SKM-1 (cell line): ENCODE data around the gene TNFRSF1B.

Source experiments
- DNase-seq: peaks from one replicate; lab custom pipeline; 2025; ENCODE audit not compliant: unreplicated experiment; lab: John Stamatoyannopoulos, UW

The TNFRSF1B gene

DNA sequence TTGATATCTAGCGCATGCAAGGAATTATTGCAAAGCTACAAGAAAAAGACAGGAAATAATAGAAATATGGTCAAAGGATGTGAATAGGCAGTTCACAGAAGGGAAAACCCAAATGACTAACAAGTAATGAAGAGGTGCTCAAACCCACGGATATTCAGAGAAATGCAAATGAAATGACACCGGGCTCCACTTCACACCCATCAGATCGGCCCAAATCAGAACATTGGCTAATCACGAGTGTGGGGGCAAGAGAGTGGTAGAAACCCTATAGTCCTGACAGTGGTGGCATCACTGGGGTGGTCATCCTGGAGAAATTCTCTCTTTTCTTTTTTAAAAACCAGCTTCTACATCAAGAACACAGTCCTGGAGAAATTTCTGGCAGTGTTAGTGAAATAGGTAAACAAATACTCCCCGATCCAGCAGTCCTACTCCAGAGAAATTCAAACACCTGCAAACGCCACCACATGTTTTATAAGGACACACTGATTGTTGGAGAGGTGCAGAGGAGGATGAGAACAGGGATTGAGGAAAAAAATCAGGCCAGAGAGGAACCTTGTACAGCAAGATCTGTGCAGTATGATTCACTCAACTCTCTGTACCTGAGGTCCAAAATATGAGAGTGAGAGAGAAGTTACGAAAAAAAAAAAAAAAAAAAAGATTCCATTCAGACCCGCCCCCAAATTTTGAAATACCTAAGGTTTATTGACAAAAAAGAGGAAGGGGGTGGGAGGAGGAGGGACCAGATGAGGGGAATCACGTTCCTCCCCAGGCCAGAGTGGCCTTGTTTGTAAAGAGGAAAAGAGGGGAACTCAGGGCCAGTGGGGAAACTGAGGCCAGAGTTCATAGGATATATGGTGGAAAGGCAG, 9.2 kb upstream of the TNFRSF1B start:
- DNase-seq = peak; percentile 72

- no peak for DNase-seq
Observed at GRCh38 chr1:12158357-12159092, 8.3 kb upstream of the TNFRSF1B start.

DNA sequence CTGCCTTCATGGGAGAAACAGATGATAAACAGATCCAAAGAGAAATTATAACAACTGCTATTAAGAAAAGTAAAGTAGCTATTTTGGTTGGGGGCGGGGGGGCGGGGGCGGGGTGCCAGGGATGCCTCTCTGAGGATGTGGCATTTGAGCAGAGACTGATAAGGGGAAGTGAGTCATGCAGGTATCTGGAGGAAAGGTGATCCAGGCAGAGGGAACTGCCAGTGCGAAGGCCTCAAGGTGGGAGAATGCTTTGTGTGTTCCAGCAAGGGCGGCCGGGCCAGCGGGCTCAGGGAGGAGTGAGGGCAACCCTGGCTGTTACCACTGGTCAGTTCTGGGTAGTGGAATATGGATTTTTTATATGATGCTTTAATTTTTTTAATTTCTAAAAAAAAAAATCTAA, 7.0 kb upstream of the TNFRSF1B start:
- no peak for DNase-seq

DNA sequence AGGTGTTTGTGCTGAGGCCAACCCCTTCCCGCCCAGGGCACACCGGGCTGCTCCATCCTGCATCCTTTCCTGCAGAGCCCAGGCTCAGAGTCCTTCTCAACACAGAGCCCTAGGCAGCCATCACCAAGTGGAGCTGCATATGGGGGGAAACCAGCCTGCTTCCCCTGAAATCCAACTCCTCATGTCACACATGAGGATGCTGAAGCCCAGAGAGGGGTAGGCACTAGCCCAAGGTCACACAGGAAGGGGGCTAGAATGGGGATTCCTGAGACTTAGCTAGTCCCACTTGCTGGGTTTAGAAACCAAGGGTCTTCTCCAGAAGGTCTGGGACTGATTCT, 5.5 kb upstream of the TNFRSF1B start:
- no peak for DNase-seq

GRCh38 chr1:12161662-12162458, 4.9 kb upstream of the TNFRSF1B start:
- peak; percentile 97 for DNase-seq

DNA sequence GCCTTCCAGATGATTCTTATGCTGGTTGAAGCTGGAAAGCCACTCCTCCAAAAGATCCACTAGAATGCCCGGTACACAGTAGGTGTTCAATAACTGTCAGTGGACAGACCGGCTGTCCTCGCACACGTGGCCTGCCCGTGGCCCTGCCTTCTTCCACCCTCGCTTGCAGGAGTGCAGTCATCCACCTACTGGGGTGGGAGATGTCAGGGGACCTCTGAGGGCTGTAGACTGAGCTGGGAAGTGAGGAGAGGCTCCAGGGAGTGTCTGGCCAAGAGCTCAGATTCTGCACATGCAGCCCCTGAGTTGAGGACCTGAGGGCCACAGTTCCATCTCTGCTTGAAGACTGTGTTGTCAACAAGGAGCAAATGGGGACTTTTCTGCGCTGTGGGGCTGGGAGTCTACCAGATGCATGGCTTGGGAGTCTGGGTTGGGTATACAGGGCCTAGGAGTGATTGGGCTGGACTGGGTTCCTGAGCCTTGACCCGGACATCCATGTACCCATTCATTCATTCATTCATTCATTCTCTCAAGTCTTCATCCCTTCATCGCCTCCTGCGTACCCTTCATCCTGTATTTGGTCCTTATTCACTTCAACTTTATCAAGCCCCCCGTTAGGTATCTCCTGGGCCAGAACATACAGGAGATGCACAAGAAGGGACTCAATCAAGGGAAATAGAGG, 4.2 kb upstream of the TNFRSF1B start:
- DNase-seq = no peak

DNA sequence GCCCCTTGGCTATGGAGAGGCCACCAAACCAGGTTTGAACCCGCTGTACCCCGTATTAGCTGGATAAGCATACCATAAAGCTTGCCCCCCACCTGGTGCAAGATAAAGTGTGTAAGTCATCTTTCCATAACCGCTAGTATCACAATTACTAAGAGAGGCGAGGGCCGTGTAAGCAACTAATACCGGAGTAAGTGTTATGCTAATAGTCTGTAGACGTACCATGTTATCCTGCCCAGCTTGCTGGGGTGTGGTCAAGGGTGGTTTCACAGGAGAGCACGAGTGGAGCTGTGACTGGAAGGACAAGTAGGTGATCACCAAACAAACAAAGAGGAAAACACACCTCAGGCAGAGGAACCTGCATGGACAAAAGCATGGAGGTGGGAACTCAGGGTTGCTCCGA, 3.6 kb upstream of the TNFRSF1B start:
- no peak for DNase-seq

GRCh38 chr1:12164210-12164609, 2.6 kb upstream of the TNFRSF1B start:
- DNase-seq = no peak

DNA sequence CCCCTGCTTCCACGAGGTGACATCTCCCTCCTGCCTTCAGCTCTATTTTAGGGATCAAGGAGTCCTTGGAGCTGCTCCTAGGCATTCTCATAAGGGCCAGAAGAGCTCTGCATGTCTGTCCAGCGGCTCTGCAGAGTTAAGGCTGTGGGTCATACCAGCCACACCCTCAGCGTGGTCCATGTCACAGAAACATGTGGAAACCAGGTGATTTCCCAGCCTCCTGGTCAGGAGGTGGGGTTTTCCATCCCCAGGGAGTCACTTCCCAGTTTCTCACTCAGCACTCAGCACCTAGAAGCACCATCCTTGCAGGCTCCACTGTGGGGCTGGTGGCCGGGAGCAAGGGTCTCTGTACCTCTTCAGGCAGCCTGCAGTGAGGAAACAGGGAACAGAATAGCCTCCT, 1.4 kb upstream of the TNFRSF1B start:
- DNase-seq = no peak

DNA sequence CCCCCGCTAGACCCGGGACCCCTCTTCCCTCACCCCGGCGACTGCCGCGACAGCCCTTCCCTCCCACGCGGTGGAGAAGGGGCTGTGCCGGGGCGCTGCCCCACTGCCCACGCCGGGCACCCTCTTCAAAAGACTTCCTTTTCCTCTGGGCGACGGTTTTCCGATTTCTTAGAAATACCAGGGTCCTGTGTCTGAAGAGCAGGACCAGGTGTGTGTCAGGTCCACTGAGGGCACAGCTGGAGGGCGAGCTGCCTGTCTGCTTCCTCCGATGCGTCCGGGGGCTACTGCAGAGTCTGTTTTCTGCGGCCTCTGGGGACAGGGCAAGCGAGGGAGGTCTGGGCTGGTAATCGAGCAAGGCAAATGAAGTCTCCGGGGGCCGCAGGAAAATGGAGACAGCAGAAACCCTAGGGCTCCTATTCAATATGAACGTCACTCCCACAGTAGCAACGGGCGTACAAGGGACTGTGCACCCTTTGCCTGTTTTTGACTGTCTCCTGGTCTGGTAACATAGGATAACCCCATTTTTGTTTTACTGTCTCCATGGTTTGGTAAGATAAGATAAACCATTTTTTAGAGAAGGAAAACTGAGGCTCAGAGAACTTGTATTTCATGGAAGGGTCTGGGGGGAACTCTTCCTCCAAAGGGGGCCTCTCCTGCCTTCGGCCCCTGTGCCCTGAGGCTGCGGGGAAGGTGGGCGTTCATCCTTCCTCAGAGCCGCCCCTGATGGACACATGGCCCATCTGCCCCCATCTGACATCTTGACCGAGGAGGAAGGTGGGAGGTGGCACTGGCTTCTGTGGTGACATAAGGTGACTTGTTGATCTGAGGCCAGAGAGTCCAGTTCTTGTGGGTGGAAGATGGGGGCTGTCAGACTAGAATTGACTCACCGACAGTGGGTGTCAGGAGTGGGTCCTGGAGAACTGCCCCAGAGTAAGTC, 970 bp downstream of the TNFRSF1B start:
- no peak for DNase-seq

- DNase-seq = no peak
Observed at GRCh38 chr1:12168451-12169160, 1.8 kb downstream of the TNFRSF1B start.

DNA sequence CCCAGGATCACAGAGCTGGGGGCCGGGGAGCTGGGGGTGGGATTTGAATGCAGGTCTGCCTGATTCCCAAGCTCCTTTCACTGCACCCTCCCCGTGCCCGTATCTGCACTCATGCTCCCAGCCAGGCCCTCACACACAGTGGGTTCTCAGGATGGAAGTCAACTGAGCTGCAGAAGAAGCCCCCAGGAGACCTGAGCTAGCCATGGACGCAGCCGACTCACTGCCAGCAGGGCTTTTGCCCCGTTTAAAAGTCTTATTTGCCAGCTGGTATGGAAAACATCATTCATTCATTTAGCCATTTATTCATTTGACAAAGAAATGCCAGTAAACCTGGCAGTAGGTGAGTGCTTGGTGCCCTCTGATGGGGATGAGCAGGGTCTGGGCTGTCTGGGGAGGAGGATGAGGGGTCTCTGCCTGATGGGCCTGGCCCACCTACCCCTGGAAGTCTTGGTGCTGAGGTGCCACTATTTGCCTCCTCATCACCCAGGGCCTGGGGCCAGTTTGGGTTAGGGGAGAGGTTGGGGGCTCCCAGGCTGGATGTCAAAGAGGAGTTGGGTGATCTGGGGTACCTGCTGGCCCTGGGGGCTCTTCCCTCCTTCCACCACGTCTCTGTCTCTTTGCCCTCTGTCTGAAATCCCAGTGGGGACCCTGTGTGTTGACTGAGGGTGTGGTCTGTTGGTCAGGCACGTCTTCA, 2.8 kb downstream of the TNFRSF1B start:
- DNase-seq = no peak

DNA sequence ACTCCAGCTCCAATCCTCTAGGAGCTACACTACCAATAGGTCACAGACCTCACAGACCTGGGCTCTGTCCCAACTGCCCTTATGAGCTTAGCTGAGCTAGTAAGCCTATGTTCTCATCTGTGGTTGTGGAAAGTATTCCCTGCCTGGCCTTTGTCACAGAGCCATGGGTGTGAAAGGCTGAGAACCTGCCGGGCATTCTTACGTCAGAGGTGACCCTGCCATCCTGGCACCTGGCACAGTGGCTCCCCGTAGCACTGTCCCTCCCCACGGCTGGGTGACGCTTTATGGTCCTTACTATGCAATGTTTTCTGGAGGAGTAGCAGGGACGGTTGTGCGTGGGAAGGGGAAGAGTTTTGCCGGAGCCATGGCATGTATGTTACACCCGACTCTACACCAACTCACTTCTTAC, 3.5 kb downstream of the TNFRSF1B start:
- DNase-seq = no peak

DNA sequence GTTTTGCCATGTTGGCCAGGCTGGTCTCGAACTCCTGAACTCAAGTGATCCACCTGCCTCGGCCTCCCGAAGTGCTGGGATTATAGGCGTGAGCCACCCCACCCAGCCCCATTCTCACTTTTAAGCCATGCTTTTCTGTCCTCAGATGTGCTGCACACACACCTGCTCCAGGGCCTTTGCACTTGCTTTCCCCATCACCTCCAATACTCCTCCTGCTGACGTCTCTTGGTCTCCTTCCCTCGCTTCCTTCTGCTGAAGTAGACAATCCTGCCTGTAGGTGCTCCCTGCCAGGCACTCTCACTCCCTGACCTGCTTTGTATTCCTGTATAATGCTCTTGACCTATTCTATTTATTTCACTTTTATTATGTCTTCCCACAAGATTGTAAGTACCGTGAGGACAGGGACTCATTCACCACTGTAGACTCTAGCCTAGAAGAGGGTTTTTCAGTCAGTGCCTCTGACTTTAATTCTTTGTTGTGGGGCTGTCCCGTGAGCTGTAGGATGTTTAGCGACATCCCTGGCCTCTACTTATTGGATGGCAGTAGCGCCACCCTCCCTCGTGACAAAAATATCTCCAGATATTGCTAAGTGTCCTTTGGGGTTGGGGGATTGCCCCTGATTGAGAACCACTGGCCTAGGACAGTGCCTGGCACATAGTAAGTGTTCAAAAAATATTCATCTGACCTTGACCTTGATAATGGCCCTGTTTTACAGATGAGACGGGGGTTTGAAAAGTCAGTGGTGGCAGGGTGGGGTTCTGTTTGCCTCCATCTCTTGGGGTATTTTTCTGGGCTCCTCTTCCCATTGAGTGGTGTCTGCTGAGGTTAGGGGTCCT, 4.6 kb downstream of the TNFRSF1B start:
- no peak for DNase-seq

DNA sequence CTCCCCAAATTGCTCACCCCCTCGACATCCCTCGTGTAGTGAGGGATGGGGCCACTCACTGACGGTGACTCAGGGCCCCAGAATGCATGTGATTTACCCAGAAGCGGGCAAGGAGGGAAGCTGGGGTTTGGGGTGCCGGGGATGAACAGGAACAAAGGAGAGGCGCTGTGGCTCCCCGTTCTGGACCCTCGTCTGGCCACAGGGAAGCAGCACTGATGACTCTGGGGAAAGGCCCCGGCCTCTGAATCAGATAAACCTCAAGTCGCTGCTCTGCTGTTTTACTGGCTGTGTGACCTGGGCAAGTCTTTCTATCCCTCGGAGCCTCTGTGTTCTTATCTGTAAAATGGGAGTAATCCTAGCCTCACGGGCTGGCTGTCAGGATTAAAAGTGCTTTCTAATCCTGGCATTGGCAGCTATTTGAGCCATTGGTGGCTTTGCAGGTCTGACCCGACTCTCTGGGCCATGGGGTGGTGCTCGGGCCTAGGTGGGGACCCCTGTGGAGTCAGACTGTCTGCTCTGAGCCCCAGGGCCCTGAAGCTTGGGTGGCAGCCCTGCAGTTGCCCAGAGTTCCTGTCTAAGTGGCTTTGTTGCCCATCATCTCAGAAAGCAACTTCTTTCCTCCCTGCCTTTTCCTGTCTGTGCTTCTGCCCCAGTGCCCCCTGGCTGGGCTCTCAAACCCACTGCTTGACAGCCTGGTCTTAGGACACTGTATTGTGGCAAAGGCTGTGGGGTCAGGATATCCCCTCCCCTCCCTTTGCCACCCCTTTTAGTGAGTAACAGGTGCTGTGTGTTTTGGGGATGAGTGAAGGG, 5.5 kb downstream of the TNFRSF1B start:
- DNase-seq = no peak

GRCh38 chr1:12173041-12173509, 6.3 kb downstream of the TNFRSF1B start:
- DNase-seq = no peak

DNA sequence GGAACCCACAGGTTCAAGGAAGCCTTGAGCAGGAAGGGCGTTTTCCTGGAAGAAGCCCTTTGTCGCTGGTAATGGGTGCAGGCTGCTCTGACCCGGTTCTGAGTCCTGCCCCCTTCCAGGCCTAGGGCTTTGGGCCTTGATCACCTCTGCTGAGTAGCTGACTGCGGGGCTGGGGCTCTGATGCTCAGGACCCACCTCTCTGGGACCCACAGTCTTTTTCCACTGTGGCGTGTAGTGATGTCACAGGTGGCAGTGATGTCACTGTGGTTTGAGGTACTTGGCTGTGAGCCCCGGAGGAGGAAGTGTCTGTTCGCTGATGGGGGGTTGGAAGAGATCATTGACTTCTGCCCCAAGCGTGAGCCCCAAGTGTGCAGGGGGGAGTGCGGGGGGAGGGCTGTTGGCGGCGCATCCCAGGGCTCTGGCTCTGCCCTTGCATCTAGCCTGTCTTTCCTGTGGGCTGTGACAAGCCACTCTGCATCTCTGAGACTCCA, 6.9 kb downstream of the TNFRSF1B start:
- peak; percentile 64 for DNase-seq
